GM18873 (cell line): ENCODE data around the gene SGSH.

ENCODE experiments used
- ATAC-seq: cut with Tn5 transposase; IDR thresholded peaks from one replicate; pipeline ENCODE4 v1.9.1; 2021; ENCODE audit warnings: mild to moderate bottlenecking, moderate library complexity, moderate number of reproducible peaks; ENCODE audit not compliant: unreplicated experiment, low FRiP score

The SGSH gene

GRCh38 chr17:80229011-80229410, 8.9 kb upstream of the SGSH start:
- ATAC-seq, result no peak

- no peak for ATAC-seq
Measured at GRCh38 chr17:80228477-80228876, 8.3 kb upstream of the SGSH start.

DNA sequence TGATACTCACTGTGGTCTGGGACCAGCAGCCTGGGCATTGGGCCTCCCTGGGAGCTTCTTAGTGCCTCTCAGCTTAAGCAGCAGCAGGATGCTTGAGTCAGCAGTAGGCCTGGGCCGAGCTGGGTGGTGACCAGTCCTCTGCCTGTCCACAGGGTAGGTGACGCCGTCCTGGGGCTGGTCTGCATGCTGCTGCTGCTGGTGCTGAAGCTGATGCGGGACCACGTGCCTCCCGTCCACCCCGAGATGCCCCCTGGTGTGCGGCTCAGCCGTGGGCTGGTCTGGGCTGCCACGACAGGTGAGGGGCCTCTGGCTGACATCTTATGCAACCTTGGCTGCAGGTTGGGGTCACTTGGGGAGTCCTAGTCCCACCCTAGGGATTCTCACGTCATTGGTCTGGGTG, 7.5 kb upstream of the SGSH start:
- ATAC-seq, result no peak

DNA sequence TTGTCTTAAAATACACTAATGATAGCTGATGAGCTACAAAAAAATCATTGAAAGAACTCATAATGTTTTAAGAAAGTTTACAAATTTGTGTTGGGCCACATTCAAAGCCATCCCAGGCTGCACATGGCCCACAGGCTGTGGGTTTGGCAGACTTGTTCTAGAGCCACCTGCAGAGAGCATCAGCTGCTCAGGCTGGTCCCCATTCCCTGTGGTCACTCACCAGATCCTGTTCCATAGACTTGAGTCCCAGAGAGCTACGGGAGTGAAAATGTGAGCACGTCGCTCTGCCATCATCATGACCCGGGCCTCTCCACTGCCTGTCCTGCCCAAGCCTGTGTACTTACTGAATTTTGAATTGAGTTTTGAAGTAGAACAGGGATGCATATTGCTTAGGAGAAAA, 7.0 kb upstream of the SGSH start:
- ATAC-seq, result no peak

DNA sequence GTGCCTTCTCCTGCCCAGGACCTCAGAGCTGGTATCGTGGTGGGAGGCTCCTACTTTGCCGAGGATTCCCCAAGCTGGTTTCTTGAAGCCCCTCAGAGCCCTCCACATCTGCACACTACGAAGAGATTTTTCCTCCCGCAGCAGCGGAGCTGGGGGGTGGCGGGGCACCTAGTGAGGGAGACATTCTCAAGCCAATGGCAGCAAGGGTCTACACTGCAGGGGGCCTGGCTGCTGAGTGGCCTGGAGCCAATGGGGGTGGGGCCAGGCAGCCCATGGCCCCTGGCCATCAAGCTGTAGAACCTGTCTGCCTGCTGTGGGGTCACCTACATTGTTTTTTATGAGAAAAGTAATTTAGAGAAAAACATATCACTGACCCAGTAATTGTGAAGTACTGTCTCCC, 5.1 kb upstream of the SGSH start:
- ATAC-seq, result no peak

GRCh38 chr17:80224683-80225082, 4.5 kb upstream of the SGSH start:
- no peak for ATAC-seq

DNA sequence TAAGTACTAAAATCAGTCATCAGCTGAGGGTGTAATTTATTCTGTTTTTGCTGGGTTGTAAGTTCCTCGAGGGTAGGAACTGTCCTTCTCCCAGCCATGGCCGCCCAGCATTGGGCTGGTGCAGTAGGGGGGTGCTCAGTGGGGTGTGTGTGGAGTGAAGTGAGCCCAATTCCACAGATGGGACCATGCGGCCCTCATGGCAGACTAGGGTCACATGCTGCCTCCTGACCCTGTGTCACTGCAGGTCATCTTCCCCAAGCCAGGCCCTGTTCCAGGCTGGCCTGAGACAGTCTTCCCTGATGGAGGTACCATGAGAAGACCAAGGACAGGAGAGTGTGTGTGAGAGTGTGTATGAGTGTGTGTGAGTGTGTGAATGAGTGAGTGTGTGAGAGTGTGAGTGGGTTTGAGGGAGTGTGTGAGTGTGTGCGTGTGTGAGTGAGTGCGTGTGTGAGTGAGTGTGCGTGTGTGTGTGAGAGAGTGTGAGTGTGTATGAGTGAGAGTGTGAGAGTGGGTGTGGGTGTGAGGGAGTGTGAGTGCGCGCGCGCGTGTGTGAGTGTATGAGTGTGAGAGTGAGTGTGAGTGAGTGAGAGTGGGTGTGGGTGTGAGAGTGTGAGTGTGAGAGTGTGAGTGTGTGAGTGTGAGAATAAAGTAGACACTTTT, 3.8 kb upstream of the SGSH start:
- no peak for ATAC-seq

DNA sequence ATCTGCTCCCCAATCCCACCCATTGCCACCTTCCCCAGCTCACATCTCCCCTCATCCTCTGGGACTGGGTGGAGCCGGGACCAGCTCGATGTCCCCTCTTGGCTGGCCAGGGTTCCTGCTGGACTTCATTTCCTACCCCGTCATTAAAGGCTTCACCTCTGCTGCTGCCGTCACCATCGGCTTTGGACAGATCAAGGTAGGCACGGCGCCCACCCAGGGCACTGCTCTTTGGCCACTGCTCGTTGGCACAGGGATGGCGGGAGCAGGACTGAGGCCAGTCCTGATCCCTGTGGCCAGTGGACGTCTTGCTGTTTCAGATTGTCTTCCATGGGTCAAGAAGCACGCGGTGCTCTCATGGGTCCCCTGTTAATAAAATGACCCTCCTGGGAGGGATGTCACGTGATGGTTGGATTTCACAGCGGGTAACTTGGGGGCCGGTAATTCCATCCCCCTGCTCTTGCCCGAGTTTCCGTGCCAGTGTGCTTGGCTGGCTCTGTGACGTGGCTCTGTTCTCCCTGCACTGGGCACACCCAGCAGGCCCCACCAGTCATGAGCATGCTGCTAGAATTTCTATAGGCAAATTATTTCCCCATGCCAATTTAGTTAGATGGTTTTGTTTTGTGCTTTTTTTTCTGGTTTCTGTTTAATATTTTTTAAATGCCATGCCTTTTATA, 3.1 kb upstream of the SGSH start:
- no peak for ATAC-seq

DNA sequence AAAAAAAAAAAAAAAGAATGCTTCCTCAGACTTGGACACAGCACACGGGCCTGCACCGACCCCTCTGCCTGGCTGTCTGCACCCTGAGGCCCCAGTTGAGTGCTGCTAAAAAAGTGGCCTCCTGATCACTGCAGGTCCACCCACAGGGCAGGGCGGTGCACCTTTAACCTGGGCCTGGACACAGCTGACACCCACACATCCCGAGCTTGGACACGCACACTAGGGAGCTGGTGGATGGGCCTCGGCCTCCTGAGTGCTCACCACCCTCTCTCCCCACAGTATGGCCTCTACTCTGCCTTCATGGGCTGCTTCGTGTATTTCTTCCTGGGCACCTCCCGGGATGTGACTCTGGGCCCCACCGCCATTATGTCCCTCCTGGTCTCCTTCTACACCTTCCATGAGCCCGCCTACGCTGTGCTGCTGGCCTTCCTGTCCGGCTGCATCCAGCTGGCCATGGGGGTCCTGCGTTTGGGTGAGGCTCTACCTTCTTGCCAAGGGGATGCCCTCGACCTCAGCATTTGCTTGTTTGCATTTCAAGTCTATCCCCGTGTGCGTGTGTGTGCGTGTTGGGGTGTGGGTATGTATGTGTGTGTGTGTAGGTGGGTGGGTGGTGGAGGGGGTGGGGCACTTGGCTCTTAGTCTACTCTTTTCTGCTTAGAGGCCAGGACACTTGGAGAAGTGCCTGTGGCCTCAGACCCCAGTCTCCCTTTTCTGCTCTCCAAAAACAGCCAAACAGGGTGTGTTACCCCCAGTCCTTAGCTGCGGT, 2.4 kb upstream of the SGSH start:
- no peak for ATAC-seq

- no peak for ATAC-seq
Measured at GRCh38 chr17:80221351-80222105, 1.4 kb upstream of the SGSH start.

- no peak for ATAC-seq
Measured at GRCh38 chr17:80220736-80221215, 643 bp upstream of the SGSH start.

DNA sequence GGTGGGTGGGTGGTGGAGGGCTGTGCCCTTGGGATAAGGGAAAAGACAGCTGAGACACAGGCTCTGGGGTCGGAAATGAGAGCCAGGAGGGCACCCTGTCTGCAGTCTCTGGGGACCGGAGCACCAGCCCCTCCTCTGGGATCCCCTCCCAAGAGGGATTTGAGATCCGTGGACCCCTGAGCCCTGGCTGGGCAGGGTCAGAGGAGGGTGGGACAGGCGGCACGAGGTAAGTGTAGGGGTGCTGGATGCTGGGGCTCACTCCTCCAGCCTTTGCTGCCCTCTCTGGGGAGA, 425 bp downstream of the SGSH start:
- ATAC-seq, result no peak

DNA sequence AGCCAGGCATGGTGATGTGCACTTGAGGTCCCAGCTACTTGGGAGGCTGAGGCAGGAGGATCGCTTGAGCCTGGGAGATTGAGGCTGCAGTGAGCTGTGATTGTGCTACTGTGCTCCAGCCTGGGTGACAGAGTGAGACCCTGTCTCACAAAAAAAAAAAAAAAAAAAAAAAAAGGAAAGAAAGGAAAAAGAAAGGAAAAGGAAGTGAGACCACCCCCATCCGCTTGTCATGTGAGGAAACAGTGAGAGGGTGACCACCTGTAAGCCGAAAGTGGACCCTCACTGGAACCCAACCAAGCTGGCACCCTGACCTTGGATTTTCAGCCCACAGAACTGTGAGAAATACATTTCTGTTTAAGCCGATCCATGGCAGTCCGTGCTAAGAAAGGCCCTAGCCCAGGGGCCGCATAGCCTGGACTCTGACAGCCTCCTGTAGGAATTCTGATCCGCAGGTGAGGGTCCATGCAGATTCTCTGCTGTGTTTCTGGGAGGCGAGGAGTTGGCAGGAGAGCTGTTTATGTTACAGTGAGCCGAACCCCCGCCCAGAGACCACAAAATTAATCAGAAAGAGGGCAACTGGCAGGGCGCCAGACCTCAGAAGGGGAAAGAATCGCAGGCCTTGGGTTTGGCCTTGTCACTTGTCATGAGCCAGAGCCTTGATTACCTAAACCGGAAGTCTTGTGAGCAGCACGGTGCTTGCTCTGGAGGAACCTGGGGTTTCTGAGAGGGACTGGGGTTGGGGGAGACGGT, 945 bp downstream of the SGSH start:
- ATAC-seq, result no peak

GRCh38 chr17:80218391-80218790, 1.7 kb downstream of the SGSH start:
- no peak for ATAC-seq

DNA sequence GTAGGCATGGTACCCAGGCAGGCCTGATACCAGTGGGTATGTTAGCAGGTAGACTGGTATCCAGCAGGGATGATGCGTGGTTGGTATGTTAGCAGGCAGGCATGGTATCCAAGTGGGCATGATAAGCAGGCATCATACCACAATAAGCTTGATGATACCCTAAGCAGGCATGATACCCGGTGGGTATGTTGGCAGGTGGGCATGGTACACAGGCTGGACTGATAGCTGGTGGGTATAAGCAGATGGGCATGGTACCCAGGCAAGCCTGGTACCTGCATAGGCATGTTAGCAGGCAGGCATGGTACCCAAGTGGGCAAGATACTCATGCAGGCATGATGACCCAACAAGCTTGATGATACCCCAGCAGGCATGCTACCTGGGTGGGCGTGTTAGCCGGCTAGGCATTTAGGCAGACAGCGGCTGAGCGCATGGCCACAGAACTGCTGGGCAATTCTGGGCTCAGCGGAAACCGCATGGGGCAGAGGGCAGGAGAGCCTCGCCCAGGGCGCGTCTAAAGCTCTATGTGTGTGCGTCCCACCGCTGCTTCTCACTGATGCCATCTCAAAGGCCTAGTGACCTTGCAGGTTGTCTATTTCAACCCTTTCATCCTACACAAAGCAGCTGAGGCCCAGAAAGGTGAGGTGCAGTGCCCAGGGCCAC, 2.3 kb downstream of the SGSH start:
- no peak for ATAC-seq

GRCh38 chr17:80216473-80217456, 3.4 kb downstream of the SGSH start:
- ATAC-seq, result no peak

DNA sequence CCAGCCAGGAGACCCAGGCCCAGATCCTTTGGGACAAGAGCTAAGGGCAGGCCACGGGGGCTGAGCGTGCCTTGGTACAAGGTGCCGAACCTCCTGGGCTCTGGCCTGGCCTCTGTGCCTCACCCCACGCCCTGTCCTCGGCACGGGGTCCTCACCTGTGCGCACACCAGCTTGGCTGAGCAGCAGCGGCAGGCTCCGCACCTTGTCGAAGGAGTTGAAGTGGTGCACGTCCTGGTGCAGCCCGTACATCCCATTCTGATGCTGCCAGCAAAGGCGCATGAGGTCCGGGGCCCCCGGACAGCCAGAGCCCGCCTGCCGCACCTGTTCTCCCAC, 5.3 kb downstream of the SGSH start:
- no peak for ATAC-seq

GRCh38 chr17:80214012-80214877, 5.9 kb downstream of the SGSH start:
- ATAC-seq, result no peak
